GM12891 (cell line): ENCODE data around the gene DDC.

Experiments
- PAX5 ChIP-seq: IDR thresholded peaks from 2 replicates; pipeline ENCODE4 v1.6.1; 2011; ENCODE audit warnings: low read length, moderate library complexity, mild to moderate bottlenecking; ENCODE audit not compliant: insufficient read depth, severe bottlenecking
- POLR2A ChIP-seq: IDR thresholded peaks from 2 replicates; pipeline ENCODE4 v1.6.1; 2011; ENCODE audit warnings: low read depth, low read length, control low read depth
- POLR2AphosphoS5 ChIP-seq: IDR thresholded peaks from 2 replicates; pipeline ENCODE4 v1.6.1; 2011; ENCODE audit warnings: low read depth, low read length, control low read depth
- SPI1 ChIP-seq: IDR thresholded peaks from 2 replicates; pipeline ENCODE4 v1.6.1; 2011; ENCODE audit warnings: low read depth, low read length, control low read depth
- TAF1 ChIP-seq: IDR thresholded peaks from 2 replicates; pipeline ENCODE4 v1.6.1; 2011; ENCODE audit warnings: low read depth, low read length, control low read depth

DNA sequence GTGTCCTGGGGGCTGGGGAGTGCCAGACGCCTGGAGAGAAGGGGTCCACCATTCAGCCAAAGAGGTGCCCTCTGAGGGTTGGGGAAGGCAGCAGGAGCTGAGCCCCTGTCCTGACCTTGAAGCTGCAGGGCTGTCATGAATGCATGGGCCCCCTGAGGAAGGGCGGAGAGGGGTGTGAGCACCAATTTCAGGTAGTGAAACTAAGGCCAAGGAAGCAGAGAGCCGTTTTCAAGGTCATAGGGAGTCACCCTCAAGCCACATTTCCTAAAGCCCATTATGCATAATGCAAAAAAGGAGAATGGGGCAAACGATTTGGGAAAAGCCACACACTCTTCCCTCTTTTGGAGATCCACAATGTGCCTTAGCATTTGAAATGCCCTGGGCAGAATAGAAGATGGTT lies 152.2 kb downstream of the DDC start:
- TF ChIP-seq POLR2A: no peak
- TF ChIP-seq POLR2AphosphoS5: no peak
- TF ChIP-seq SPI1: peak; percentile 87
- TF ChIP-seq TAF1: no peak
- TF ChIP-seq PAX5: no peak
